Measurements from ENCODE around the gene INTS2.

- TF ChIP-seq EZH2 (IDR thresholded peaks at IDR 0.05; ENCODE audit: borderline replicate concordance, low read depth, low read length, severe bottlenecking) (no peak), CTCF (IDR thresholded peaks at IDR 0.05; ENCODE audit: borderline replicate concordance, extremely low read depth, low read length, poor library complexity, severe bottlenecking) (no peak)
Observed at GRCh38 chr17:61967729-61968128, 39.9 kb upstream of the INTS2 start.
